Activated CD8-positive, alpha-beta memory T cell treated with anti-CD3 and anti-CD28 coated beads, Interleukin-2, amount 50 U/mL, for 24 hours (primary cell): ENCODE data around the gene MAPK1.
"Not testable (repeated sequence)": the region's sequence is repeated elsewhere in the genome, so short reads cannot be mapped to it uniquely, and the experiment has no call there.

ENCODE experiments used
- DNase-seq: peaks from one replicate; pipeline ENCODE4 v3.0.0-alpha.2; 2020; ENCODE audit errors: extremely low read depth

The MAPK1 gene

DNA sequence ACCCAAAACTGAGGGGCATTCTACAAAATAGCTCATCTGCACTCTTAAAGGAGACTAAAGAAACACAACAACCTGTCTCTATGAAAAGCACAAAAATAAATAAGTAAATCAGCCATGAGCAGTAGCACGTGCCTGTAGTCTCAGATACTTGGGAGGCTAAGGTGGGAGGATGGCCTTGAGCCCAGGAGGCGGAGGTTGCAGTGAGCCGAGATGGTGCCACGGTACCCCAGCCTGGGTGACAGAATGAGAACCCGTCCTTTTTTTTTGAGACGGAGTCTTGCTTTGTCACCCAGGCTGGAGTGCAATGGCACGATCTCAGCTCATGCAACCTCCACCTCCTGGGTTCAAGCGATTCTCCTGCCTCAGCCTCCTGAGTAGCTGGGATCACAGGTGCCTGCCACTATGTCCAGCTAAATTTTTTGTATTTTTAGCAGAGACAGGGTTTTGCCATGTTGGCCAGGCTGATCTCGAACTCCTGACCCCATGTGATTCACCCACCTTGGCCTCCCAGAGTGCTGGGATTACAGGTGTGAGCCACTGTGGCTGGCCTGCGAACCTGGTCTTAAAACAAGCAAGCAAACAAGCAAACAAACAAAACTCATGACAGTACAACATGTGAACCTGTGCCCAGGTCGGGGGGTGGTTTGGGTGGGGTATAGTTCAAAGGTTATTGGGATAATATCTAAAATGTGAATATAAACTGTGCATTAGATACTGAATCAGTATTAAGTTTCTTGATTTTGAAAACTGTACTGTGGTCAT is 76.4 kb downstream of the MAPK1 start:
- not testable (repeated sequence) for DNase-seq

- DNase-seq, result no peak
Measured at GRCh38 chr22:21790359-21790758, 77.1 kb downstream of the MAPK1 start.

- DNase-seq, result not testable (repeated sequence)
Measured at GRCh38 chr22:21787565-21787964, 79.9 kb downstream of the MAPK1 start.

GRCh38 chr22:21780259-21780658 is 87.2 kb downstream of the MAPK1 start:
- no peak for DNase-seq

DNA sequence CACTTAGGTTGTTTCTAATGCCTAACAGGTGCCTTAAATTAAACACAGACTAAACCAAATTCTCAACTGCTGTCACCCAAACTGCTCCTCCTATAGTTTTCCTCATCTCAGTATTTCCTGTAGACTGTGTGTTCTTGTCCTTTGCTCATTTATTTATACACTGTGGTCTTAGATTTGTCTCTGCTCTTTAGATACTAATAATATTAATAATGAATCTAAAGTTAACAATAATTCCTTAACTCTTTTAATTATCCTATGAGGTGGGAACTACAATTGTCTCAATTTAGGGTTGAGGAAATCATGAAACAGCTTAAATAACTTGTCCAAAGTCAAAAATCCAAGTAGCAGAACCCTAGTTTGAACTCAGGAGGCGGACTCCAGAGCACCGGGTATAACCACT is 88.0 kb downstream of the MAPK1 start:
- no peak for DNase-seq

DNA sequence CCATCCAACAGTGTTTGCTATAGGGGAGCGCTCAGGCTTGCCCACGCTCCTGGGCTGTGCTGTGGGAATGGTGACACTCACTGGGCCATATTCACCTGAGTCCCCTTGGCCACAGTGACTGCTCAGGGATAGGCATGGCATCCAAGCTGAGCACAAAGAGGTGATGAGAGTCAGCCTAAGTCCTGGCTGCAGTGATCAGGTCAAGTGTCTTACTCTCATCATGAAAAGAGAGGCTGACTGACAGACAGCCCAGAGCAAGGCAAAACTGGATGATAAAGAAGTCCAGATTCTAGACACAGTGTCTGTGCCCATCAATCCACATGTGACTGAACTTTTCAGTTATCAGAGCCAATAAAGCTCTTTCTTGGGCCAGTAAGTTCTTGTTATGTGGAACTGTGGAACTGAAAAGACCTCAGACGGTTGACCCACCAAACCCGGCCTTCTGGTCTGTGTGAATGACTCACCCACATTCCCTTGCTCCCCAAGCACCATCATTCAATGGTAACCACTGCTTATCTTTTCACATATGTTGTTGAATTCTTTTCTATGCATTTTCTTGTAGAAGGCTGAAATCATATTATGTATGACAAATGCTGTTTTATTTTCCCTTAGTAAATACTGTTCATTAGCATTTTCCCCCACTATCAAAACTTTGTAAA is 88.6 kb downstream of the MAPK1 start:
- no peak for DNase-seq

DNA sequence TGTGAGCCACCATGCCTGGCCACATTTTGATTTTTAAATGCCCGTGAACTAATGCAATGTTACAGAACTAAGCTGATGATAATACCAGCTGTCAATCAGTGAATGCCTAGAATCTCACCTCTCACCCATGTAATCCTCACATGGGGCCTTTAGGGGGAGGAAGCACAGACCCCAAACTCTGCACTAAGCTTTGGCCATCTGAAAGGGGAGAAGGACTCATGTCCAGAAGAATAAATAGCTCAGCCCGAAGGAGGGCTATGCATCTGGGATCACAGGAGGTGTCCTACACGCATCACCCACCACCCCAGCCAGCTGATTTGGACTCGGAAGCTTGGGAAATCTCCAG is 95.8 kb downstream of the MAPK1 start:
- no peak for DNase-seq

DNA sequence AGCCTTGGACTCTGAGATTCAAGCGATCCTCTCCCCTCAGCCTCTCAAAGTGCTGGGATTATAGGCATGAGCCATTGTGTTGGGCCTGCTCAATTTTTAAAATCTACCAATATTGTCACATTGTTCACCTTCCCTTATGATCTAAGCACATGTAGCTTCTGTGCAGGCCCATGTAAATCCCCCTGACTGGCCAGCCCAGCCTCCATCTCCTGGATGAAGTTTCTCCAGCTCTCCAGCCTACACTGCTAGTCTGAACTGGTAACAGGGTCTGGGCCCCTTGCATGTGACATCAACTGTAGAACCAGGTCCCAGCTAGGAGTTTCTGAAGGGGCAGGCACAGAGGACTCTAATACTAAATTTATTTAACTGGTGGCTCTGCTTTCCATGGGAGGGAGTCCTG is 99.0 kb downstream of the MAPK1 start:
- no peak for DNase-seq

- DNase-seq, result peak; percentile 52
Measured at GRCh38 chr22:21766691-21767462, 100.6 kb downstream of the MAPK1 start.

- DNase-seq, result no peak
Measured at GRCh38 chr22:21765909-21766529, 101.4 kb downstream of the MAPK1 start.

- DNase-seq, result no peak
Measured at GRCh38 chr22:21764038-21764804, 103.2 kb downstream of the MAPK1 start.

- no peak for DNase-seq
Measured at GRCh38 chr22:21762712-21763581, 104.5 kb downstream of the MAPK1 start.

- no peak for DNase-seq
Measured at GRCh38 chr22:21761994-21762680, 105.3 kb downstream of the MAPK1 start.

GRCh38 chr22:21761086-21761485 is 106.4 kb downstream of the MAPK1 start:
- DNase-seq, result no peak

DNA sequence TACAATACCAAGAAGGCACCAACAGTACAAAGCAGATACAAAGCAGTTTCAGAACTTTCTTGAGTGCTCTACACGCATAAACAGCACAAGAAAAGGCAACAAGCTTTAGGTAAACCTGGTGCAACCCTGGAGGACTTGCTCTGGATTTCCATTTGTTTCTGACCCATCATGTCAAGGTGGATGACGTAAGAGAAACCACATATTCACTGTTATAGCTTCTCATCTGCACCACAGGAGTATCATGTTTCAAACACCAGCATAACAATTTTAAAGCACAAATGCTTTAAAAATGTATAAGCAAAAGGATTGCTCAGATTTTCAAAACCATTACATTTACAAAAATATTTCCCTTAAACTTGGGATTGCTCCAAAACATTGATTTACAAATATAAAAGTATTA is 106.8 kb downstream of the MAPK1 start:
- DNase-seq, result no peak

- no peak for DNase-seq
Measured at GRCh38 chr22:21759646-21760376, 107.6 kb downstream of the MAPK1 start.

DNA sequence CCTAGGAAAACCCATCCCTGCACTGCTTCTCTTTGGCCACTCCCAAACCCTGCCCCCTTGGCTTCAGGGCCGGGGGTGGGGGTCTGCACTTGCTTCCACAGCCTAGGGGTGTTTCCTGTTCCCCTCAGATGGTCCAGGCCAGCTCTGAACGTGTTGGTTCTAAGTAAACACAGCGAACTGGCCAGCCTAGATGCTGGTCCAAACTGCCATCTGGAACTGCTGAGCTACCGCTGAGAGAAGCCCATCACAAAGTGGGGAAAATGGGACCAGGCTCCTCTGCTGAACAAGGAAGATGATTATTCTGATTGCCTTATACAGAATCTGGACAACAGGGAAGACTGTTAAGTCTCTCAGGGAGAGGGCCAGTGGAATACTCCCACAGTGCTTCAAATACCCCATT is 108.4 kb downstream of the MAPK1 start:
- no peak for DNase-seq

DNA sequence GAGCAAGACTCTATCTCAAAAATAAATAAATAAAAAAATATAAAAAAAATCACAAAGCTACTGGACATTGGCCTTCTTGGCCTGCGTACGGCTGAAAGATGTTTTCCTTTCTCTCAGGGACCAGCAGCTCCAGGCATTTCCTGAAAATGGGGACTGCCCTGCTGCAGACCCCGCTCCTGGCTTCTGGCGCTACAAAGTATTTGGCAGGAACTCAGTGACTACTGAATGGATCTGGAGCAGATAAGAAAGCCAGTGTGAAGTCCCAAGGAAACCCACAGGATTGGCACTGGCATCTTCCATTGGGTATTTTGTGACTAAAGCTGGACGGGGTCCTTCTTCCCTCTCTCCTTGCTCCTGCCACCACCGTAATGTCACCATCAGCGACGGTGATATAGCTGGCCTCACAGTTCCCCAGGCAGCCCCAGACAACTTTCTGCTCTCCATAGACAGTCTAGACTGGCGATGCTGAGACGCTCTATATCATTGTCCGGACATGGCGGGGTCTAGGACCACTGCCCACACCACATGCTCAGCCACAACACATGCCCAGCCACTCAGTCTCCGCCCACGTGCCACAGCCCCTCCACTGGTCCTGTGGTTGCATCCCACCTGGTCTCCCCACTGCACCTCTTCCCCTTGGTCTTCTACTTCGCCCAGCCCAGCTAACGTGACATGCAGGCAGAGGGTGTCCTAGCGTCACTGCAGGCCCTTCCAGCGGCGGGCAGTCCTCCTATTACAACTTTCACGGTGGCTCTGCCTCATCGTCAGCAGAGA is 109.2 kb downstream of the MAPK1 start:
- no peak for DNase-seq
